HCT116 (cell line): ENCODE data around the gene BRD9. TPM values are rescaled to one million over a fixed set of nuclear protein-coding genes. Genes with fewer than 3 reads are reported as not detected.

Experiments used
- ATAC-seq: fragments of 200-7000 bp; cut with Tn5 transposase; 2 replicates; pipeline ENCODE4 v1.9.1; 2020; ENCODE audit warnings: mild to moderate bottlenecking, moderate library complexity
- BruUV-seq: library from RNA; stranded (reverse); fragments of 400-500 nt; replicated peaks from 2 replicates; lab custom pipeline; 2021; lab: Mats Ljungman, UMichigan
- CTCF ChIA-PET: fragments of 300-600 bp; sonication (Branson Sonifier 250); formaldehyde crosslinking; loops from one replicate; lab custom pipeline; 2021; ENCODE audit warnings: antibody characterized with exemption; lab: Charles Lee
- POLR2A ChIA-PET: fragments of 300-600, 350-600 bp; sonication (Branson Sonifier 250); formaldehyde crosslinking; loops from one replicate; lab custom pipeline; 2021; ENCODE audit warnings: antibody characterized with exemption; lab: Charles Lee
- RAD21 ChIA-PET, 2 experiments: fragments of 300-600 bp; sonication (Branson Sonifier 250); formaldehyde crosslinking; loops; one replicate each; lab custom pipeline; 2023; ENCODE audit warnings: low total read pairs in 2 of 2; ENCODE audit not compliant: uncharacterized antibody in 2 of 2, unreplicated experiment in 2 of 2, low non-redundant PET in 1 of 2; lab: Charles Lee
- DNase-seq: peaks from one replicate; pipeline ENCODE4 v3.0.0-alpha.2; 2010; ENCODE audit warnings: low read depth, low spot score
- H2AFZ ChIP-seq: fragments of 200-600 bp; shearing (Covaris generic), sonication (generic); 2 replicates; pipeline ENCODE4 v1.6.1; 2017; ENCODE audit warnings: low read depth, mixed run types, mixed read lengths, antibody characterized with exemption, low read length; ENCODE audit not compliant: poor library complexity, severe bottlenecking
- H3K27ac ChIP-seq: 2 replicates; pipeline ENCODE4 v1.5.1; 2012; ENCODE audit warnings: low read depth, low read length
- H3K27me3 ChIP-seq: fragments of 200-600 bp; sonication (generic); 2 replicates; pipeline ENCODE4 v1.6.1; 2016; ENCODE audit warnings: mixed run types, low read length, mixed read lengths; ENCODE audit not compliant: insufficient read depth
- H3K36me3 ChIP-seq, 2 experiments: fragments of 200-500 bp in 1 of 2; fragments of 200-600 bp in 1 of 2; sonication (Bioruptor generic) in 1 of 2; sonication (generic) in 1 of 2; 2 replicates each; pipeline versions ENCODE4 v1.5.1 to v1.6.1; 2014 to 2016; ENCODE audit warnings: low read length in 2 of 2, inconsistent platforms in 1 of 2, mixed read lengths in 1 of 2, mixed run types in 1 of 2; ENCODE audit not compliant: insufficient read depth in 2 of 2, control insufficient read depth in 1 of 2
- H3K4me1 ChIP-seq, 2 experiments: fragments of 200-600 bp in 1 of 2; sonication (generic) in 1 of 2; 2 replicates each; pipeline versions ENCODE4 v1.5.1 to v1.6.1; 2012 to 2017; ENCODE audit warnings: low read length in 2 of 2, inconsistent platforms in 1 of 2, mild to moderate bottlenecking in 1 of 2, mixed read lengths in 1 of 2, mixed run types in 1 of 2, moderate library complexity in 1 of 2; ENCODE audit not compliant: insufficient read depth in 2 of 2, control insufficient read depth in 1 of 2
- H3K4me2 ChIP-seq: fragments of 200-600 bp; sonication (generic); 2 replicates; pipeline ENCODE4 v1.6.1; 2017; ENCODE audit warnings: mixed run types, low read length, mixed read lengths
- H3K4me3 ChIP-seq, 2 experiments: fragments of 200-600 bp in 1 of 2; sonication (generic) in 1 of 2; replicated peaks in 1 of 2; 2 replicates each; pipeline ENCODE4 v1.5.1; 2011 to 2016; ENCODE audit warnings: low read length in 2 of 2, control low read depth in 1 of 2, low read depth in 1 of 2, mild to moderate bottlenecking in 1 of 2, mixed read lengths in 1 of 2, mixed run types in 1 of 2
- H3K79me2 ChIP-seq: fragments of 200-600 bp; sonication (generic); 2 replicates; pipeline ENCODE4 v1.6.1; 2017; ENCODE audit warnings: mild to moderate bottlenecking, mixed run types, low read length, moderate library complexity, mixed read lengths; ENCODE audit not compliant: insufficient read depth
- H3K9ac ChIP-seq: fragments of 200-600 bp; sonication (generic); 2 replicates; pipeline ENCODE4 v1.6.1; 2016; ENCODE audit warnings: low read length, mixed read lengths
- H3K9me2 ChIP-seq: fragments of 200-600 bp; sonication (generic), shearing (Covaris generic); 2 replicates; pipeline ENCODE4 v1.6.1; 2017; ENCODE audit warnings: mixed run types, mild to moderate bottlenecking, moderate library complexity; ENCODE audit not compliant: insufficient read depth
- H3K9me3 ChIP-seq, 2 experiments: fragments of 200-500 bp in 1 of 2; fragments of 200-600 bp in 1 of 2; sonication (Bioruptor generic) in 1 of 2; sonication (generic) in 1 of 2; 2 replicates each; pipeline ENCODE4 v1.6.1; 2014 to 2017; ENCODE audit warnings: low read length in 2 of 2, mixed read lengths in 2 of 2, inconsistent platforms in 1 of 2, low read depth in 1 of 2, mild to moderate bottlenecking in 1 of 2, mixed run types in 1 of 2, moderate library complexity in 1 of 2; ENCODE audit not compliant: control insufficient read depth in 1 of 2, insufficient read depth in 1 of 2
- H4K20me1 ChIP-seq: fragments of 200-600 bp; sonication (generic), shearing (Covaris generic); 2 replicates; pipeline ENCODE4 v1.6.1; 2017; ENCODE audit warnings: mixed run types, mild to moderate bottlenecking, moderate library complexity; ENCODE audit not compliant: insufficient read depth
- EZH2 ChIP-seq: fragments of 200-600 bp; sonication (generic); IDR thresholded peaks from 2 replicates; pipeline ENCODE4 v1.6.1; 2017; ENCODE audit warnings: antibody characterized with exemption, mixed run types
- MAX ChIP-seq: IDR thresholded peaks from 2 replicates; pipeline ENCODE4 v1.6.1; 2012
- POLR2A ChIP-seq: IDR thresholded peaks from 2 replicates; pipeline ENCODE4 v1.7.0; 2011; ENCODE audit warnings: borderline replicate concordance; ENCODE audit not compliant: insufficient read depth, insufficient read length; ENCODE audit errors: extremely low read depth
- SIN3A ChIP-seq: IDR thresholded peaks from 2 replicates; pipeline ENCODE4 v1.6.1; 2012; ENCODE audit warnings: low read depth
- ZFX ChIP-seq: fragments of 450-650 bp; IDR thresholded peaks from 2 replicates; pipeline ENCODE4 v1.6.1; 2017
- ZNF274 ChIP-seq: fragments of 200-500 bp; sonication (Bioruptor generic); IDR thresholded peaks from 2 replicates; pipeline ENCODE4 v1.6.1; 2014; ENCODE audit warnings: mild to moderate bottlenecking, low read depth, low read length, inconsistent platforms
- intact Hi-C: fragments of 100-400 bp; cut with micrococcal nuclease; formaldehyde crosslinking; loops from 2 replicates; pipeline ENCODE4 v1.10.0; 2022
- total RNA-seq: library from RNA; stranded (reverse); gene quantifications from one replicate; pipeline ENCODE4 v1.2.1, GENCODE V29; 2021; ENCODE audit not compliant: unreplicated experiment

The BRD9 gene
- total RNA-seq, 1 experiment from 2014 or later = 54.6 TPM

GRCh38 chr5:933251-933861 lies 40.8 kb upstream of the BRD9 start:
- ATAC-seq = no peak
- H3K27me3 ChIP-seq = peaks cover 12% of the 10 kb centered on the region; the same call in 1 of the 2 replicates
- no peak overlapping the region for H2AFZ ChIP-seq
- no peak for DNase-seq
- no peak overlapping the region for H3K4me2 ChIP-seq
- no peaks in the 10 kb centered on the region for H4K20me1 ChIP-seq
- RAD21 ChIA-PET = interaction anchor here in 1 of 2 experiments (1.8 kb wide), 1 partner anchor 234 kb away, joined by 5 read pairs; no protein-coding TSS in a partner anchor
- H3K4me3 ChIP-seq = no peak overlapping the region
- H3K36me3 ChIP-seq = no peaks in the 10 kb centered on the region
- H3K9me3 ChIP-seq = no peaks in the 10 kb centered on the region
- H3K9me2 ChIP-seq = no peaks in the 10 kb centered on the region
- POLR2A ChIA-PET = no interaction called here
- BruUV-seq = no TSS peak
- TF ChIP-seq ZFX (no peak), SIN3A (no peak)
- no peak overlapping the region for H3K9ac ChIP-seq
- no peaks in the 10 kb centered on the region for H3K79me2 ChIP-seq
- no peak overlapping the region for H3K27ac ChIP-seq
- H3K4me1 ChIP-seq = no peaks in the 10 kb centered on the region
- intact Hi-C loops = no loop called here
- CTCF ChIA-PET = interaction anchor here (1.7 to 2.2 kb wide), 4 partner anchors 9 to 235 kb away, joined by 4 to 26 read pairs (median 18); no protein-coding TSS in a partner anchor

- CTCF ChIA-PET = interaction anchor here (1.3 to 1.7 kb wide), 2 partner anchors 9 to 78 kb away, joined by 3 to 4 read pairs; no protein-coding TSS in a partner anchor
- Histone ChIP-seq H3K9ac (no peak overlapping the region), H3K4me2 (no peak overlapping the region), H3K4me1 (no peaks in the 10 kb centered on the region), H2AFZ (no peak overlapping the region), H3K36me3 (no peaks in the 10 kb centered on the region), H4K20me1 (no peaks in the 10 kb centered on the region), H3K9me2 (no peaks in the 10 kb centered on the region)
- no peak for ATAC-seq
- DNase-seq = no peak
- TF ChIP-seq ZNF274 = no peak
- TF ChIP-seq POLR2A = no peak
- TF ChIP-seq MAX = no peak
- no peak for TF ChIP-seq EZH2
- TF ChIP-seq, all 23 proteins: peak for 0
- no peaks in the 10 kb centered on the region for H3K9me3 ChIP-seq
- ChIA-PET POLR2A (no interaction called here), RAD21 (no interaction called here)
- intact Hi-C loops = no loop called here
- H3K27ac ChIP-seq = no peak overlapping the region
- H3K27me3 ChIP-seq = peaks cover 12% of the 10 kb centered on the region; the same call in 1 of the 2 replicates
- no peaks in the 10 kb centered on the region for H3K79me2 ChIP-seq
- H3K4me3 ChIP-seq = no peak overlapping the region
- no TSS peak for BruUV-seq
Observed at GRCh38 chr5:932628-933250, 40.1 kb upstream of the BRD9 start.
